Fibroblast of peridontal ligament (primary cell): ENCODE results near the gene THSD7B.
A peak's percentile ranks its signal among the peaks of the same experiment; 100 is the strongest.

ENCODE experiments used
- DNase-seq: peaks from one replicate; pipeline ENCODE4 v3.0.0-alpha.2; 2010; ENCODE audit errors: extremely low read depth

THSD7B gene

GRCh38 chr2:137154946-137155345 lies 389.6 kb downstream of the THSD7B start:
- no peak for DNase-seq

- peak; percentile 6 for DNase-seq
Measured at GRCh38 chr2:137155356-137156104, 390.2 kb downstream of the THSD7B start.

GRCh38 chr2:137156221-137156844 lies 391.0 kb downstream of the THSD7B start:
- DNase-seq, result no peak

GRCh38 chr2:137157851-137158250 lies 392.5 kb downstream of the THSD7B start:
- no peak for DNase-seq

- no peak for DNase-seq
Measured at GRCh38 chr2:137161250-137161649, 395.9 kb downstream of the THSD7B start.

- no peak for DNase-seq
Measured at GRCh38 chr2:137165968-137166367, 400.6 kb downstream of the THSD7B start.

- DNase-seq, result no peak
Measured at GRCh38 chr2:137167651-137168050, 402.3 kb downstream of the THSD7B start.

GRCh38 chr2:137168552-137168951 lies 403.2 kb downstream of the THSD7B start:
- DNase-seq, result peak; percentile 7

GRCh38 chr2:137172162-137172561 lies 406.8 kb downstream of the THSD7B start:
- no peak for DNase-seq

GRCh38 chr2:137173463-137173862 lies 408.1 kb downstream of the THSD7B start:
- no peak for DNase-seq

GRCh38 chr2:137175246-137175645 lies 409.9 kb downstream of the THSD7B start:
- no peak for DNase-seq

GRCh38 chr2:137178951-137179377 lies 413.6 kb downstream of the THSD7B start:
- DNase-seq, result peak; percentile 28

GRCh38 chr2:137179542-137179941 lies 414.2 kb downstream of the THSD7B start:
- DNase-seq, result no peak

- no peak for DNase-seq
Measured at GRCh38 chr2:137180012-137180411, 414.7 kb downstream of the THSD7B start.

GRCh38 chr2:137181370-137181769 lies 416.0 kb downstream of the THSD7B start:
- DNase-seq, result no peak

GRCh38 chr2:137182071-137182470 lies 416.7 kb downstream of the THSD7B start:
- DNase-seq, result no peak

GRCh38 chr2:137183206-137183898 lies 418.0 kb downstream of the THSD7B start:
- DNase-seq, result no peak

GRCh38 chr2:137185378-137186078 lies 420.2 kb downstream of the THSD7B start:
- peak; percentile 53 for DNase-seq

GRCh38 chr2:137187216-137187615 lies 421.9 kb downstream of the THSD7B start:
- DNase-seq, result no peak

GRCh38 chr2:137190411-137191195 lies 425.3 kb downstream of the THSD7B start:
- DNase-seq, result no peak
